Activated CD4-positive, alpha-beta memory T cell treated with anti-CD3 and anti-CD28 coated beads for 36 hours (primary cell): ENCODE results near the gene BUB1B. TPM values are rescaled to one million over a fixed set of nuclear protein-coding genes. Genes with fewer than 3 reads are reported as not detected.
"Not testable (repeated sequence)": the region's sequence is repeated elsewhere in the genome, so short reads cannot be mapped to it uniquely, and the experiment has no call there.

Source experiments
- CTCF ChIA-PET: fragments of 350-600 bp; sonication (Branson Sonifier 250); formaldehyde crosslinking; loops from one replicate; lab custom pipeline; 2021; ENCODE audit warnings: antibody characterized with exemption, inconsistent platforms; lab: Charles Lee
- POLR2A ChIA-PET: fragments of 350-600 bp; sonication (Branson Sonifier 250); formaldehyde crosslinking; loops from one replicate; lab custom pipeline; 2021; ENCODE audit warnings: antibody characterized with exemption; lab: Charles Lee
- DNase-seq: peaks from one replicate; pipeline ENCODE4 v3.0.0-alpha.2; 2020
- H3K27ac Mint-ChIP-seq: one replicate; pipeline ENCODE4 v1.8.0; 2021; ENCODE audit warnings: mixed read lengths
- H3K27me3 Mint-ChIP-seq: one replicate; pipeline ENCODE4 v1.8.0; 2021; ENCODE audit warnings: mixed read lengths
- H3K36me3 Mint-ChIP-seq: one replicate; pipeline ENCODE4 v1.8.0; 2021; ENCODE audit warnings: mixed read lengths
- H3K4me1 Mint-ChIP-seq: one replicate; pipeline ENCODE4 v1.8.0; 2021; ENCODE audit warnings: low read depth, mixed read lengths
- H3K4me3 Mint-ChIP-seq: one replicate; pipeline ENCODE4 v1.8.0; 2021; ENCODE audit warnings: mild to moderate bottlenecking, mixed read lengths
- H3K9me3 Mint-ChIP-seq: one replicate; pipeline ENCODE4 v1.8.0; 2021; ENCODE audit warnings: mixed read lengths
- intact Hi-C: fragments of 100-400 bp; cut with micrococcal nuclease; formaldehyde crosslinking; loops from one replicate; pipeline ENCODE4 v1.15.1; 2023
- total RNA-seq, 2 experiments: library from RNA; stranded (reverse); gene quantifications; one replicate each; pipeline ENCODE4 v1.2.3, GENCODE V29; 2021

BUB1B gene
- total RNA-seq, 2 experiments from 2014 or later = 88.8 to 96.1 TPM

GRCh38 chr15:40160021-40160420, 848 bp upstream of the BUB1B start:
- peaks cover 12% of the 10 kb centered on the region for H3K36me3 Mint-ChIP-seq
- no peak for DNase-seq
- no peak overlapping the region for H3K27ac Mint-ChIP-seq
- H3K9me3 Mint-ChIP-seq = no peaks in the 10 kb centered on the region
- intact Hi-C loops = loop anchor here (1.0 to 5.0 kb wide), 3 partner anchors 33 to 378 kb away; partner anchors contain the start of genes FSIP1 and GPR176
- H3K4me3 Mint-ChIP-seq = no peak overlapping the region
- peaks cover 6% of the 10 kb centered on the region for H3K4me1 Mint-ChIP-seq
- POLR2A ChIA-PET = interaction anchor here (1.5 to 1.8 kb wide), 2 partner anchors 51 to 112 kb away, joined by 5 to 7 read pairs; partner anchors contain the start of gene BMF
- H3K27me3 Mint-ChIP-seq = no peaks in the 10 kb centered on the region
- CTCF ChIA-PET = interaction anchor here (0.6 to 4.7 kb wide), 4 partner anchors 54 to 114 kb away, joined by 3 to 25 read pairs (median 14); no protein-coding TSS in a partner anchor

- no peaks in the 10 kb centered on the region for H3K27me3 Mint-ChIP-seq
- ChIA-PET CTCF (interaction anchor here (0.9 to 4.7 kb wide), 8 partner anchors 9 to 148 kb away, joined by 3 to 25 read pairs (median 4); partner anchors contain the start of genes PLCB2 and SRP14), POLR2A (interaction anchor here (0.6 to 1.8 kb wide), 8 partner anchors 20 to 146 kb away, joined by 3 to 8 read pairs (median 3); partner anchors contain the start of genes BMF, PLCB2 and SRP14)
- no peak overlapping the region for H3K27ac Mint-ChIP-seq
- peaks cover 28% of the 10 kb centered on the region for H3K36me3 Mint-ChIP-seq
- H3K9me3 Mint-ChIP-seq = no peaks in the 10 kb centered on the region
- H3K4me1 Mint-ChIP-seq = peaks cover 6% of the 10 kb centered on the region
- intact Hi-C loops = loop anchor here (1.0 to 5.0 kb wide), 4 partner anchors 35 to 241 kb away; partner anchors contain the start of gene GPR176
- no peak for DNase-seq
- H3K4me3 Mint-ChIP-seq = no peak overlapping the region
Observed at GRCh38 chr15:40161693-40162391, 973 bp downstream of the BUB1B start.

- no peak overlapping the region for H3K27ac Mint-ChIP-seq
- H3K27me3 Mint-ChIP-seq = no peaks in the 10 kb centered on the region
- ChIA-PET POLR2A (interaction anchor here (0.8 to 1.5 kb wide), 5 partner anchors 21 to 123 kb away, joined by 3 to 8 read pairs (median 3); partner anchors contain the start of gene SRP14), CTCF (interaction anchor here (1.0 to 4.7 kb wide), 6 partner anchors 56 to 146 kb away, joined by 3 to 25 read pairs (median 4); partner anchors contain the start of gene PLCB2)
- no peaks in the 10 kb centered on the region for H3K9me3 Mint-ChIP-seq
- DNase-seq = no peak
- H3K4me3 Mint-ChIP-seq = no peak overlapping the region
- intact Hi-C loops = loop anchor here (5.0 kb wide), 1 partner anchor 35 kb away; no protein-coding TSS in a partner anchor
- peaks cover 6% of the 10 kb centered on the region for H3K4me1 Mint-ChIP-seq
- H3K36me3 Mint-ChIP-seq = peaks cover 31% of the 10 kb centered on the region
Observed at GRCh38 chr15:40162552-40162951, 1.7 kb downstream of the BUB1B start.

GRCh38 chr15:40163657-40164416, 3.0 kb downstream of the BUB1B start:
- no peak for DNase-seq
- CTCF ChIA-PET = interaction anchor here (0.8 to 1.4 kb wide), 4 partner anchors 53 to 117 kb away, joined by 4 read pairs; no protein-coding TSS in a partner anchor
- Mint-ChIP-seq H3K9me3 (no peaks in the 10 kb centered on the region), H3K27ac (peak overlapping the region; percentile 46), H3K4me1 (peaks cover 6% of the 10 kb centered on the region), H3K36me3 (peaks cover 42% of the 10 kb centered on the region), H3K27me3 (no peaks in the 10 kb centered on the region), H3K4me3 (peak overlapping the region; percentile 53)
- POLR2A ChIA-PET = interaction anchor here (0.6 kb wide), 1 partner anchor 49 kb away, joined by 6 read pairs; no protein-coding TSS in a partner anchor
- intact Hi-C loops = loop anchor here (5.0 kb wide), 1 partner anchor 37 kb away; no protein-coding TSS in a partner anchor

GRCh38 chr15:40167374-40167773, 6.5 kb downstream of the BUB1B start:
- intact Hi-C loops, CTCF ChIA-PET, H3K27me3 Mint-ChIP-seq, H3K4me1 Mint-ChIP-seq, POLR2A ChIA-PET, H3K27ac Mint-ChIP-seq, DNase-seq, H3K9me3 Mint-ChIP-seq, H3K4me3 Mint-ChIP-seq: not testable (repeated sequence)
- H3K36me3 Mint-ChIP-seq = peaks cover 60% of the 10 kb centered on the region

- no peak overlapping the region for H3K27ac Mint-ChIP-seq
- ChIA-PET POLR2A (no interaction called here), CTCF (no interaction called here)
- no peak overlapping the region for H3K4me3 Mint-ChIP-seq
- no peaks in the 10 kb centered on the region for H3K9me3 Mint-ChIP-seq
- intact Hi-C loops = no loop called here
- peaks cover 22% of the 10 kb centered on the region for H3K36me3 Mint-ChIP-seq
- H3K4me1 Mint-ChIP-seq = peaks cover 5% of the 10 kb centered on the region
- DNase-seq = no peak
- no peaks in the 10 kb centered on the region for H3K27me3 Mint-ChIP-seq
Observed at GRCh38 chr15:40175160-40175559, 14.3 kb downstream of the BUB1B start.

GRCh38 chr15:40182358-40183029, 21.6 kb downstream of the BUB1B start:
- CTCF ChIA-PET = interaction anchor here (0.8 to 3.6 kb wide), 2 partner anchors 91 to 92 kb away, joined by 3 to 12 read pairs; no protein-coding TSS in a partner anchor
- no peak for DNase-seq
- peaks cover 27% of the 10 kb centered on the region for H3K4me1 Mint-ChIP-seq
- no peaks in the 10 kb centered on the region for H3K9me3 Mint-ChIP-seq
- POLR2A ChIA-PET = no interaction called here
- H3K36me3 Mint-ChIP-seq = peaks cover 48% of the 10 kb centered on the region
- intact Hi-C loops = no loop called here
- no peaks in the 10 kb centered on the region for H3K27me3 Mint-ChIP-seq
- H3K4me3 Mint-ChIP-seq = no peak overlapping the region
- H3K27ac Mint-ChIP-seq = peak overlapping the region; percentile 52

GRCh38 chr15:40183636-40184463, 23.0 kb downstream of the BUB1B start:
- ChIA-PET CTCF (interaction anchor here (1.1 to 3.6 kb wide), 3 partner anchors 34 to 146 kb away, joined by 3 to 12 read pairs (median 3); no protein-coding TSS in a partner anchor), POLR2A (interaction anchor here (0.6 to 1.0 kb wide), 2 partner anchors 10 to 21 kb away, joined by 3 to 4 read pairs; no protein-coding TSS in a partner anchor)
- Mint-ChIP-seq H3K4me3 (no peak overlapping the region), H3K9me3 (no peaks in the 10 kb centered on the region), H3K36me3 (peaks cover 50% of the 10 kb centered on the region), H3K27ac (no peak overlapping the region), H3K4me1 (peaks cover 24% of the 10 kb centered on the region), H3K27me3 (no peaks in the 10 kb centered on the region)
- no peak for DNase-seq
- intact Hi-C loops = no loop called here

GRCh38 chr15:40190591-40190990, 29.7 kb downstream of the BUB1B start:
- no peak overlapping the region for H3K4me3 Mint-ChIP-seq
- intact Hi-C loops = no loop called here
- H3K27ac Mint-ChIP-seq = no peak overlapping the region
- no peaks in the 10 kb centered on the region for H3K9me3 Mint-ChIP-seq
- CTCF ChIA-PET = no interaction called here
- no peak for DNase-seq
- peaks cover 51% of the 10 kb centered on the region for H3K36me3 Mint-ChIP-seq
- POLR2A ChIA-PET = no interaction called here
- H3K27me3 Mint-ChIP-seq = no peaks in the 10 kb centered on the region
- H3K4me1 Mint-ChIP-seq = no peaks in the 10 kb centered on the region

- no peaks in the 10 kb centered on the region for H3K27me3 Mint-ChIP-seq
- POLR2A ChIA-PET = interaction anchor here (0.7 kb wide), 1 partner anchor 9 kb away, joined by 3 read pairs; no protein-coding TSS in a partner anchor
- CTCF ChIA-PET = no interaction called here
- H3K36me3 Mint-ChIP-seq = peaks cover 65% of the 10 kb centered on the region
- no peaks in the 10 kb centered on the region for H3K9me3 Mint-ChIP-seq
- DNase-seq = no peak
- H3K27ac Mint-ChIP-seq = no peak overlapping the region
- intact Hi-C loops = no loop called here
- H3K4me1 Mint-ChIP-seq = peaks cover 16% of the 10 kb centered on the region
- no peak overlapping the region for H3K4me3 Mint-ChIP-seq
Observed at GRCh38 chr15:40192942-40193341, 32.1 kb downstream of the BUB1B start.
